ENCODE data around the gene TCF7L2. TPM values are rescaled to one million over a fixed set of nuclear protein-coding genes. Genes with fewer than 3 reads are reported as not detected.

Gene TCF7L2
- polyA plus RNA-seq, 1 experiment, result 6.3 TPM

DNA sequence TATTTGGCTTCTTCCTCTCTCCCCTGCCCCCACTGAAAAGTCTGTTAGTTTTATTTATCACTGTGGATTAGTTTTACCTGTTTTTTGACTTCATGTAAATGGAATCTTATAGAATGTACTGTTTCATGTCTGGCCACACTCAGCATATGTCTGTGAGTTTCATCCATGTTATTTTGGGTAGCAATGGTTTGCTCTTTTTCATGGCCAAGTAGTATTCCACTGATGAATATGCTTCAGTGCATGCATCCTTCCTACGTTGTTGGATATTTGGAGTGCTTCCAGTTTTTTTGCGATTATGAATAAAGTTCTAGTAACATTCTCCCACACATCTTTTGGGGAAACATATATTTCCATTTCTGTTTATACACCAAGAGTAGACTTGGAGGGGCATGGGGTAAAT, 19.1 kb downstream of the TCF7L2 start:
- TF ChIP-seq, protein P1, sequence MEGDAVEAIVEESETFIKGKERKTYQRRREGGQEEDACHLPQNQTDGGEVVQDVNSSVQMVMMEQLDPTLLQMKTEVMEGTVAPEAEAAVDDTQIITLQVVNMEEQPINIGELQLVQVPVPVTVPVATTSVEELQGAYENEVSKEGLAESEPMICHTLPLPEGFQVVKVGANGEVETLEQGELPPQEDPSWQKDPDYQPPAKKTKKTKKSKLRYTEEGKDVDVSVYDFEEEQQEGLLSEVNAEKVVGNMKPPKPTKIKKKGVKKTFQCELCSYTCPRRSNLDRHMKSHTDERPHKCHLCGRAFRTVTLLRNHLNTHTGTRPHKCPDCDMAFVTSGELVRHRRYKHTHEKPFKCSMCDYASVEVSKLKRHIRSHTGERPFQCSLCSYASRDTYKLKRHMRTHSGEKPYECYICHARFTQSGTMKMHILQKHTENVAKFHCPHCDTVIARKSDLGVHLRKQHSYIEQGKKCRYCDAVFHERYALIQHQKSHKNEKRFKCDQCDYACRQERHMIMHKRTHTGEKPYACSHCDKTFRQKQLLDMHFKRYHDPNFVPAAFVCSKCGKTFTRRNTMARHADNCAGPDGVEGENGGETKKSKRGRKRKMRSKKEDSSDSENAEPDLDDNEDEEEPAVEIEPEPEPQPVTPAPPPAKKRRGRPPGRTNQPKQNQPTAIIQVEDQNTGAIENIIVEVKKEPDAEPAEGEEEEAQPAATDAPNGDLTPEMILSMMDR (IDR thresholded peaks at IDR 0.05; ENCODE audit: low read depth, low read length), result no peak
- H3K27me3 ChIP-seq (ENCODE audit: control insufficient read depth, insufficient read depth, low read length), result no peaks in the 10 kb centered on the region
- DNase-seq (ENCODE audit: low read depth, low spot score), result no peak
- H3K27ac ChIP-seq (ENCODE audit: low read depth, low read length), result no peak overlapping the region
- CTCF ChIA-PET, result interaction anchor here (1.0 kb wide), 1 partner anchor 404 kb away, joined by 6 read pairs; no protein-coding TSS in a partner anchor
- H3K4me3 ChIP-seq (ENCODE audit: low read depth, low read length), result no peak overlapping the region
- no peaks in the 10 kb centered on the region for H3K9me3 ChIP-seq (ENCODE audit: control insufficient read depth, insufficient read depth, low read length)
- POLR2A ChIA-PET, result no interaction called here

DNA sequence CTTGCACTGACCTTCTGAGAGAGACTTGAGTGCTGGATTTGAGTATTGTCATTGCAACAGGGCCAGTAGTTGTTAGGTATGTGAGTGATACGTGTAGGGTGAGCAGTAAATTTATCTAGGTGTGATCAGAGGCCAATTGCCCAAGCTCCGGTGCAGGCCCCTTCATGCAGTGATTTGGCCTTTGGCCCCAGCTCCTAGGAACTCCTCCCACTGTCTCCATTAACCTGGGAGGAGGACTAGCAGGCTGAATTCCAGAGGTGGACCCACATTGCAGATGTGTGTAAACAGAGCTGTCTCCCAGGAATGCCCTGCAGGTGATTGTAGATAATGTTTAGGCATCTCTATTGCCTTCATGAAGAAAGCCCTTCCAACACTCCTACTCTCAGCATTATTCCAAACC, 19.5 kb downstream of the TCF7L2 start:
- no peak for DNase-seq (ENCODE audit: low read depth, low spot score)
- POLR2A ChIA-PET, result no interaction called here
- TF ChIP-seq, protein P1 (IDR thresholded peaks at IDR 0.05; ENCODE audit: low read depth, low read length), result no peak
- Histone ChIP-seq H3K9me3 (ENCODE audit: control insufficient read depth, insufficient read depth, low read length) (no peaks in the 10 kb centered on the region), H3K27ac (ENCODE audit: low read depth, low read length) (no peak overlapping the region), H3K27me3 (ENCODE audit: control insufficient read depth, insufficient read depth, low read length) (no peaks in the 10 kb centered on the region), H3K4me3 (ENCODE audit: low read depth, low read length) (no peak overlapping the region)
- CTCF ChIA-PET, result interaction anchor here (1.0 kb wide), 1 partner anchor 404 kb away, joined by 6 read pairs; no protein-coding TSS in a partner anchor

- TF ChIP-seq, protein P1 (IDR thresholded peaks at IDR 0.05; ENCODE audit: low read depth, low read length), result no peak
- ChIA-PET CTCF (interaction anchor here (0.6 kb wide), 1 partner anchor 113 kb away, joined by 3 read pairs; no protein-coding TSS in a partner anchor), POLR2A (no interaction called here)
- H3K4me3 ChIP-seq (ENCODE audit: low read depth, low read length), result no peak overlapping the region
- H3K27me3 ChIP-seq (ENCODE audit: control insufficient read depth, insufficient read depth, low read length), result no peaks in the 10 kb centered on the region
- DNase-seq (ENCODE audit: low read depth, low spot score), result no peak
- no peak overlapping the region for H3K27ac ChIP-seq (ENCODE audit: low read depth, low read length)
- H3K9me3 ChIP-seq (ENCODE audit: control insufficient read depth, insufficient read depth, low read length), result no peaks in the 10 kb centered on the region
These were observed 20.0 kb downstream of the TCF7L2 start for GRCh38 chr10:112970021-112970420.

- Histone ChIP-seq H3K9me3 (ENCODE audit: control insufficient read depth, insufficient read depth, low read length) (no peaks in the 10 kb centered on the region), H3K4me3 (ENCODE audit: low read depth, low read length) (no peak overlapping the region), H3K27me3 (ENCODE audit: control insufficient read depth, insufficient read depth, low read length) (no peaks in the 10 kb centered on the region), H3K27ac (ENCODE audit: low read depth, low read length) (no peak overlapping the region)
- ChIA-PET POLR2A (no interaction called here), CTCF (interaction anchor here (0.6 to 1.2 kb wide), 2 partner anchors 16 to 24 kb away, joined by 3 read pairs; no protein-coding TSS in a partner anchor)
- no peak for DNase-seq (ENCODE audit: low read depth, low spot score)
- TF ChIP-seq, protein P1 (IDR thresholded peaks at IDR 0.05; ENCODE audit: low read depth, low read length), result no peak
These were observed 22.6 kb downstream of the TCF7L2 start for GRCh38 chr10:112972606-112973005.

GRCh38 chr10:112973046-112973445, 23.0 kb downstream of the TCF7L2 start:
- Histone ChIP-seq H3K27ac (ENCODE audit: low read depth, low read length) (no peak overlapping the region), H3K9me3 (ENCODE audit: control insufficient read depth, insufficient read depth, low read length) (no peaks in the 10 kb centered on the region), H3K27me3 (ENCODE audit: control insufficient read depth, insufficient read depth, low read length) (no peaks in the 10 kb centered on the region), H3K4me3 (ENCODE audit: low read depth, low read length) (no peak overlapping the region)
- POLR2A ChIA-PET, result no interaction called here
- DNase-seq (ENCODE audit: low read depth, low spot score), result no peak
- CTCF ChIA-PET, result interaction anchor here (0.5 to 1.2 kb wide), 3 partner anchors 15 to 47 kb away, joined by 3 read pairs; no protein-coding TSS in a partner anchor
- TF ChIP-seq, protein P1 (IDR thresholded peaks at IDR 0.05; ENCODE audit: low read depth, low read length), result no peak
